ENCODE results near the gene RNF212.

The RNF212 gene

GRCh38 chr4:1112821-1113182 is 562 bp downstream of the RNF212 start:
- DNase-seq, result no peak

- no peak for DNase-seq
These were observed 1.1 kb downstream of the RNF212 start for GRCh38 chr4:1112174-1112820.

- no peak for DNase-seq
These were observed 2.0 kb downstream of the RNF212 start for GRCh38 chr4:1111259-1111809.

GRCh38 chr4:1109898-1110506 is 3.4 kb downstream of the RNF212 start:
- no peak for DNase-seq

- no peak for DNase-seq
These were observed 4.0 kb downstream of the RNF212 start for GRCh38 chr4:1109333-1109732.

- no peak for DNase-seq
These were observed 7.7 kb downstream of the RNF212 start for GRCh38 chr4:1105662-1106061.

GRCh38 chr4:1105067-1105466 is 8.3 kb downstream of the RNF212 start:
- no peak for DNase-seq

GRCh38 chr4:1104647-1105046 is 8.7 kb downstream of the RNF212 start:
- no peak for DNase-seq

GRCh38 chr4:1099684-1100335 is 13.6 kb downstream of the RNF212 start:
- DNase-seq, result no peak

- DNase-seq, result no peak
These were observed 14.1 kb downstream of the RNF212 start for GRCh38 chr4:1099270-1099669.

- DNase-seq, result no peak
These were observed 14.9 kb downstream of the RNF212 start for GRCh38 chr4:1098311-1098925.

GRCh38 chr4:1097553-1097952 is 15.8 kb downstream of the RNF212 start:
- no peak for DNase-seq

GRCh38 chr4:1096841-1097240 is 16.5 kb downstream of the RNF212 start:
- DNase-seq, result no peak

GRCh38 chr4:1094336-1094690 is 19.1 kb downstream of the RNF212 start:
- DNase-seq, result no peak

GRCh38 chr4:1093391-1094335 is 19.7 kb downstream of the RNF212 start:
- DNase-seq, result no peak

- DNase-seq, result no peak
These were observed 20.4 kb downstream of the RNF212 start for GRCh38 chr4:1092983-1093361.

GRCh38 chr4:1092026-1092982 is 21.1 kb downstream of the RNF212 start:
- DNase-seq, result no peak

- no peak for DNase-seq
These were observed 21.8 kb downstream of the RNF212 start for GRCh38 chr4:1091561-1091995.

GRCh38 chr4:1090465-1091440 is 22.6 kb downstream of the RNF212 start:
- no peak for DNase-seq

GRCh38 chr4:1090036-1090435 is 23.3 kb downstream of the RNF212 start:
- no peak for DNase-seq

Measured in NCI-H1092 treated with DMSO at 0.1 percent for 48 hours (cell line).